Measurements from ENCODE around the gene PTPDC1. TPM values are rescaled to one million over a fixed set of nuclear protein-coding genes. Genes with fewer than 3 reads are reported as not detected.

The PTPDC1 gene
- total RNA-seq, 1 donor from 2014 or later = 7.9 TPM

- no peaks in the 10 kb centered on the region for H3K27me3 ChIP-seq (ENCODE audit: control insufficient read depth, insufficient read depth, low read length)
- no peak for TF ChIP-seq CTCF (IDR thresholded peaks at IDR 0.05; ENCODE audit: insufficient read depth, low read length, severe bottlenecking)
- H3K36me3 ChIP-seq (ENCODE audit: control insufficient read depth, insufficient read depth, low read length) = no peaks in the 10 kb centered on the region
- FAIRE-seq (no peak), DNase-seq (ENCODE audit: low read depth) (no peak)
- H3K4me3 ChIP-seq (ENCODE audit: low read depth, low read length) = no peak overlapping the region
These were observed 6.2 kb upstream of the PTPDC1 start for GRCh38 chr9:94078086-94078485.

- H3K36me3 ChIP-seq (ENCODE audit: control insufficient read depth, insufficient read depth, low read length) = no peaks in the 10 kb centered on the region
- no peak overlapping the region for H3K4me3 ChIP-seq (ENCODE audit: low read depth, low read length)
- FAIRE-seq (no peak), DNase-seq (ENCODE audit: low read depth) (no peak)
- no peaks in the 10 kb centered on the region for H3K27me3 ChIP-seq (ENCODE audit: control insufficient read depth, insufficient read depth, low read length)
- TF ChIP-seq CTCF (IDR thresholded peaks at IDR 0.05; ENCODE audit: insufficient read depth, low read length, severe bottlenecking) = no peak
These were observed 5.0 kb upstream of the PTPDC1 start for GRCh38 chr9:94079236-94079635.

- no peak overlapping the region for H3K4me3 ChIP-seq (ENCODE audit: low read depth, low read length)
- no peak for FAIRE-seq
- no peak for TF ChIP-seq CTCF (IDR thresholded peaks at IDR 0.05; ENCODE audit: insufficient read depth, low read length, severe bottlenecking)
These were observed 4.0 kb upstream of the PTPDC1 start for GRCh38 chr9:94080249-94080648.

GRCh38 chr9:94081435-94081834, 2.8 kb upstream of the PTPDC1 start:
- DNase-seq (ENCODE audit: low read depth) (no peak), FAIRE-seq (no peak)
- Histone ChIP-seq H3K4me3 (ENCODE audit: low read depth, low read length) (no peak overlapping the region), H3K36me3 (ENCODE audit: control insufficient read depth, insufficient read depth, low read length) (no peaks in the 10 kb centered on the region), H3K27me3 (ENCODE audit: control insufficient read depth, insufficient read depth, low read length) (no peaks in the 10 kb centered on the region)
- no peak for TF ChIP-seq CTCF (IDR thresholded peaks at IDR 0.05; ENCODE audit: insufficient read depth, low read length, severe bottlenecking)

More at GRCh38 chr9:94080249-94080648, 4.0 kb upstream of the PTPDC1 start:
- no peak for DNase-seq (ENCODE audit: low read depth)
- H3K36me3 ChIP-seq (ENCODE audit: control insufficient read depth, insufficient read depth, low read length) = no peaks in the 10 kb centered on the region
- H3K27me3 ChIP-seq (ENCODE audit: control insufficient read depth, insufficient read depth, low read length) = no peaks in the 10 kb centered on the region

GRCh38 chr9:94081864-94082463, 2.3 kb upstream of the PTPDC1 start:
- no peak for TF ChIP-seq CTCF (IDR thresholded peaks at IDR 0.05; ENCODE audit: insufficient read depth, low read length, severe bottlenecking)
- no peak for FAIRE-seq

GRCh38 chr9:94082553-94082952, 1.7 kb upstream of the PTPDC1 start:
- Histone ChIP-seq H3K36me3 (ENCODE audit: control insufficient read depth, insufficient read depth, low read length) (no peaks in the 10 kb centered on the region), H3K27me3 (ENCODE audit: control insufficient read depth, insufficient read depth, low read length) (no peaks in the 10 kb centered on the region), H3K4me3 (ENCODE audit: low read depth, low read length) (no peak overlapping the region)
- no peak for DNase-seq (ENCODE audit: low read depth)
- FAIRE-seq = no peak
- TF ChIP-seq CTCF (IDR thresholded peaks at IDR 0.05; ENCODE audit: insufficient read depth, low read length, severe bottlenecking) = no peak

More at GRCh38 chr9:94081864-94082463, 2.3 kb upstream of the PTPDC1 start:
- no peaks in the 10 kb centered on the region for H3K27me3 ChIP-seq (ENCODE audit: control insufficient read depth, insufficient read depth, low read length)
- no peak overlapping the region for H3K4me3 ChIP-seq (ENCODE audit: low read depth, low read length)
- no peak for DNase-seq (ENCODE audit: low read depth)
- H3K36me3 ChIP-seq (ENCODE audit: control insufficient read depth, insufficient read depth, low read length) = no peaks in the 10 kb centered on the region

All from bronchial epithelial cell (primary cell).